Activated CD8-positive, alpha-beta T cell treated with anti-CD3 and anti-CD28 coated beads for 36 hours (primary cell): ENCODE measurements around the gene RNASE1. TPM values are rescaled to one million over a fixed set of nuclear protein-coding genes. Genes with fewer than 3 reads are reported as not detected.
A peak's percentile ranks its signal among the peaks of the same experiment; 100 is the strongest.
"Not testable (repeated sequence)": the region's sequence is repeated elsewhere in the genome, so short reads cannot be mapped to it uniquely, and the experiment has no call there.

Source experiments
- ATAC-seq: fragments of 200-7000 bp; cut with Tn5 transposase; one replicate; pipeline ENCODE4 v1.10.0; 2021; ENCODE audit warnings: mild to moderate bottlenecking, moderate library complexity
- CTCF ChIA-PET: fragments of 350-600 bp; sonication (Branson Sonifier 250); formaldehyde crosslinking; loops from one replicate; lab custom pipeline; 2021; ENCODE audit warnings: antibody characterized with exemption; lab: Charles Lee
- POLR2A ChIA-PET: fragments of 350-600 bp; sonication (Branson Sonifier 250); formaldehyde crosslinking; loops from one replicate; lab custom pipeline; 2021; ENCODE audit warnings: antibody characterized with exemption; lab: Charles Lee
- DNase-seq: peaks from one replicate; pipeline ENCODE4 v3.0.0-alpha.2; 2020
- H3K27ac Mint-ChIP-seq: one replicate; pipeline ENCODE4 v1.8.0; 2021; ENCODE audit warnings: mild to moderate bottlenecking, mixed read lengths
- H3K27me3 Mint-ChIP-seq: one replicate; pipeline ENCODE4 v1.8.0; 2021; ENCODE audit warnings: mixed read lengths
- H3K36me3 Mint-ChIP-seq: one replicate; pipeline ENCODE4 v1.8.0; 2021; ENCODE audit warnings: low read depth, mixed read lengths
- H3K4me1 Mint-ChIP-seq: one replicate; pipeline ENCODE4 v1.8.0; 2021; ENCODE audit warnings: low read depth, mixed read lengths
- H3K4me3 Mint-ChIP-seq: one replicate; pipeline ENCODE4 v1.8.0; 2021; ENCODE audit warnings: mild to moderate bottlenecking, moderate library complexity, mixed read lengths
- H3K9me3 Mint-ChIP-seq: one replicate; pipeline ENCODE4 v1.8.0; 2021; ENCODE audit warnings: mixed read lengths
- intact Hi-C: fragments of 100-400 bp; cut with micrococcal nuclease; formaldehyde crosslinking; loops from one replicate; pipeline ENCODE4 v1.10.0; 2022
- total RNA-seq, 2 experiments: library from RNA; stranded (reverse); gene quantifications; one replicate each; pipeline ENCODE4 v1.2.3, GENCODE V29; 2021
- TF ChIP-seq, protein P1 (sequence below): fragments of 200-600 bp; IDR thresholded peaks from one replicate; pipeline ENCODE4 v1.8.0; 2022; ENCODE audit warnings: antibody characterized with exemption, mild to moderate bottlenecking

The RNASE1 gene
- total RNA-seq, 2 experiments from 2014 or later, result not detected

DNA sequence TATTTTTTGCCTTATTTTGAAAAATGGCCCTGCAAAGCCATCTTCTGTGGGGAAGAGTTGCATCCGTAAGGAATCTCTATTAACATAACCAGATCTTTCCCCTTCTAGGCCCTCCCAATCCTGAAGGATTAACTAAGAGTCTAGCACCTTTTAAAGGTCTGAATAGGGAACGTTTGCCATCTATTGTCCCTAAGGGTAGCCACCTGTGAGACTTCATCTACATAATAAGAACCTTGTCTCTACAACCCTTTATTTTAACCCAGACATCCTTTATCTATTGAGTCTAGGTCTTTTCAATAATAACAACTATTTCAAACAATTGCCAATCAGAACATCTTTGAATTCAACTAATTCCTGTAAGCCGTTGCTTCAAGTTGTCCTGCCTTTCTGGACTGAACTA is 30.0 kb downstream of the RNASE1 start:
- ATAC-seq, result no peak
- Mint-ChIP-seq H3K9me3 (no peaks in the 10 kb centered on the region), H3K27me3 (peaks cover 3% of the 10 kb centered on the region), H3K4me1 (no peaks in the 10 kb centered on the region), H3K36me3 (no peaks in the 10 kb centered on the region), H3K27ac (no peak overlapping the region), H3K4me3 (no peak overlapping the region)
- intact Hi-C loops, result no loop called here
- POLR2A ChIA-PET, result no interaction called here
- no peak for DNase-seq
- TF ChIP-seq, protein P1, sequence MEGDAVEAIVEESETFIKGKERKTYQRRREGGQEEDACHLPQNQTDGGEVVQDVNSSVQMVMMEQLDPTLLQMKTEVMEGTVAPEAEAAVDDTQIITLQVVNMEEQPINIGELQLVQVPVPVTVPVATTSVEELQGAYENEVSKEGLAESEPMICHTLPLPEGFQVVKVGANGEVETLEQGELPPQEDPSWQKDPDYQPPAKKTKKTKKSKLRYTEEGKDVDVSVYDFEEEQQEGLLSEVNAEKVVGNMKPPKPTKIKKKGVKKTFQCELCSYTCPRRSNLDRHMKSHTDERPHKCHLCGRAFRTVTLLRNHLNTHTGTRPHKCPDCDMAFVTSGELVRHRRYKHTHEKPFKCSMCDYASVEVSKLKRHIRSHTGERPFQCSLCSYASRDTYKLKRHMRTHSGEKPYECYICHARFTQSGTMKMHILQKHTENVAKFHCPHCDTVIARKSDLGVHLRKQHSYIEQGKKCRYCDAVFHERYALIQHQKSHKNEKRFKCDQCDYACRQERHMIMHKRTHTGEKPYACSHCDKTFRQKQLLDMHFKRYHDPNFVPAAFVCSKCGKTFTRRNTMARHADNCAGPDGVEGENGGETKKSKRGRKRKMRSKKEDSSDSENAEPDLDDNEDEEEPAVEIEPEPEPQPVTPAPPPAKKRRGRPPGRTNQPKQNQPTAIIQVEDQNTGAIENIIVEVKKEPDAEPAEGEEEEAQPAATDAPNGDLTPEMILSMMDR, result no peak
- CTCF ChIA-PET, result no interaction called here

DNA sequence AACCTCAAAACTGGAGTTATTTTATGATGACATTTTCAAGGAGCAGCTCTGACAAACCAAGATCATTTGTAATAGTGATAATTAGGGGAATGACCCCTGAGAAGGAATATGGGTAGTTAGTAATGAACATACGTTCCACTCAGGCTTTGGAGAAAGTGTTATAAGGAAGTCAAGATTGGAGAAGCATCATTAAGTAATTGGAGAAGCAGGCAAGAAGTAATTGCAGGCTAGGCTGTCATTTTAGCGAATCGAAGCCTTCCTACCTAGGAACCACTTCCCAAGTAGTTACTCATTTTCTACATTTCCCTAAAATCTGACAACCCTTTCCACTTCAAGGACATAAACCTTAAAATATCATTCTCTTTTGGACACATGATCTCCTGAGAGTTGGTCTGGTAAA is 33.2 kb downstream of the RNASE1 start:
- TF ChIP-seq, protein P1, result no peak
- Mint-ChIP-seq H3K36me3 (no peaks in the 10 kb centered on the region), H3K9me3 (no peaks in the 10 kb centered on the region), H3K27ac (no peak overlapping the region), H3K4me1 (no peaks in the 10 kb centered on the region), H3K4me3 (no peak overlapping the region), H3K27me3 (peaks cover 3% of the 10 kb centered on the region)
- DNase-seq (no peak), ATAC-seq (no peak)
- ChIA-PET CTCF (no interaction called here), POLR2A (no interaction called here)
- intact Hi-C loops, result no loop called here

DNA sequence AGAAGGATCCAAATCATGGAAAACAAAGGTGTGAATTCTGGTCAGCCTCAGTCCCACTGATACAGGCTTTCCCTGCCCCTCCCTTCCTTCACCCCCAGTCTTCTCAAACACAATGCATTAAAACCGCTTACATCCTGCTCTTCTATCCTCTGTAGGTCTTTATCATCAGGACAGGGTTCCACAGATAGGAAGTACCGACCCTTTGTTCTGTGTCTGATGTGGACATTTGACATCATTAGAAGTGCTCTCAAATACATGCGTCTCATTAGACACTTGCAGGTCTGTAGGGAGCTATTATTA is 34.1 kb downstream of the RNASE1 start:
- ATAC-seq (no peak), DNase-seq (no peak)
- CTCF ChIA-PET, result no interaction called here
- Mint-ChIP-seq H3K4me3 (no peak overlapping the region), H3K4me1 (no peaks in the 10 kb centered on the region), H3K27ac (no peak overlapping the region), H3K27me3 (peaks cover 3% of the 10 kb centered on the region), H3K36me3 (no peaks in the 10 kb centered on the region), H3K9me3 (no peaks in the 10 kb centered on the region)
- POLR2A ChIA-PET, result no interaction called here
- TF ChIP-seq, protein P1, result no peak
- intact Hi-C loops, result no loop called here

DNA sequence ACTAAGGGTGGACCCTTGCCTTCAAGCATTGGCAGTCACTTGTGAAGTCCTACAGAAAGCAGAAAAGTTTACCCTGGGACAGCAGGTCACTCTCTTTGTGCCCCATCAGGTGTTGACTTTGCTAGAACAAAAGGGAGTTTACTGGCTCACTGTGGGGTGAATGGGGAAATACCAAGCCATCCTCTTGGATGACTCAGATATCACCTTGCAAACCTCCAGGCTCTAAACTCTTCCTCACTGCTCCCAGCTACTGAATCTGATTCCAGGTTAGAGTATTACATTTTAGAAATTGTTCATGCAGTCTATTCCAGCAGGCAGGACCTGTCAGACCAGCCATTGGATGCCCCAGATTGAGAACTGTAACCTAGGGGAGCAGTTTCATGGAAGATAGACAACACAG is 41.7 kb downstream of the RNASE1 start:
- H3K27me3 Mint-ChIP-seq, result no peaks in the 10 kb centered on the region
- TF ChIP-seq, protein P1, result no peak
- H3K4me3 Mint-ChIP-seq, result no peak overlapping the region
- CTCF ChIA-PET, result interaction anchor here (1.4 kb wide), 1 partner anchor 70 kb away, joined by 3 read pairs; no protein-coding TSS in a partner anchor
- H3K27ac Mint-ChIP-seq, result no peak overlapping the region
- ATAC-seq (no peak), DNase-seq (no peak)
- intact Hi-C loops, result no loop called here
- POLR2A ChIA-PET, result no interaction called here
- H3K9me3 Mint-ChIP-seq, result no peaks in the 10 kb centered on the region
- H3K4me1 Mint-ChIP-seq, result no peaks in the 10 kb centered on the region
- H3K36me3 Mint-ChIP-seq, result no peaks in the 10 kb centered on the region

DNA sequence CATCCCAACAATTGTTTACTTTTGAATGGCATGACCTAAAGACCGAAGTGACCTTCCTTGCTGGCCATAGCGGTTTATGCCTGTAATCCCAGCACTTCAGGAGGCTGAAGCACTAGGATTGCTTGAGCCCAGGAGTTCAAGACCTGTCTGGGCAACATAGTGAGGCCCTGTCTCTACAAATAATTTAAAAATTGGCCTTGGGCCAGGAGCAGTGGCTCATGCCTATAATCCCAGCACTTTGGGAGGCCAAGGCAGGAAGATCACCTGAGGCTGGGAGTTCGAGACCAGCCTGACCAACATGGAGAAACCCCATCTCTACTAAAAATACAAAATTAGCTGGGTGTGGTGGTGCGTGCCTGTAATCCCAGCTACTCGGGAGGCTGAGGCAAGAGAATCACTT is 43.2 kb downstream of the RNASE1 start:
- DNase-seq, intact Hi-C loops, POLR2A ChIA-PET, H3K9me3 Mint-ChIP-seq, ATAC-seq, CTCF ChIA-PET, H3K36me3 Mint-ChIP-seq, H3K4me1 Mint-ChIP-seq, H3K4me3 Mint-ChIP-seq, H3K27me3 Mint-ChIP-seq, H3K27ac Mint-ChIP-seq: not testable (repeated sequence)

DNA sequence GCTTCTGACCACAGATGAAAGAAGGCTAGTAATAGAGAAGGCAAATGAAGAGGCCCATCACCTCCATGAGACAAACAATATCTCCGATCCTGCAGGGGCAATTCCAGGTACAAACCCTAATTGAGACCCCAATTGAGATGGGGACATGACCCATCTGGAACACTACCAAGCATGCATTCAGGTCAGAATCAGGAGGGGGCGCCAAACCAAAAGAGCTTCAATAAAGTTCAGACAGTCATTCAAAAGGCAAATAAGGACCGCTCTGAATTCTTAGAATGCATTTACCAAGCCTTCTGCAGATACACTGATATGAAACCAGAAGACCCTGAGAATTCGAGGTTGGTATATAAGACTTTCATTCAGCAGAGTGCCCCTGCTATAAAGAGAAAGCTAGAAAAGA is 44.7 kb downstream of the RNASE1 start:
- Mint-ChIP-seq H3K36me3 (no peaks in the 10 kb centered on the region), H3K4me3 (no peak overlapping the region), H3K27ac (no peak overlapping the region), H3K9me3 (peaks cover 3% of the 10 kb centered on the region), H3K27me3 (no peaks in the 10 kb centered on the region), H3K4me1 (no peaks in the 10 kb centered on the region)
- DNase-seq (peak; percentile 52), ATAC-seq (no peak)
- POLR2A ChIA-PET, result no interaction called here
- TF ChIP-seq, protein P1, result peak; percentile 33
- CTCF ChIA-PET, result interaction anchor here (0.7 to 2.3 kb wide), 10 partner anchors 9 to 362 kb away, joined by 3 to 8 read pairs (median 4); no protein-coding TSS in a partner anchor
- intact Hi-C loops, result no loop called here
